Suprapubic skin (tissue), 4 donors: Measurements from ENCODE around the gene PSENEN. TPM values are rescaled to one million over a fixed set of nuclear protein-coding genes. Genes with fewer than 3 reads are reported as not detected.
A peak's percentile ranks its signal among the peaks of the same experiment; 100 is the strongest.

Experiments
- DNase-seq, 2 donors: peaks; one replicate each; pipeline ENCODE4 v3.0.0-alpha.2; 2019; ENCODE audit warnings: low spot score in 2 of 2
- H3K27ac ChIP-seq: fragments of 200-600 bp; sonication (generic); one replicate; pipeline ENCODE4 v1.5.1; 2019
- H3K27me3 ChIP-seq: fragments of 200-600 bp; sonication (generic); one replicate; pipeline ENCODE4 v1.5.1; 2019
- H3K36me3 ChIP-seq: fragments of 200-600 bp; sonication (generic); one replicate; pipeline ENCODE4 v1.5.1; 2019
- H3K4me1 ChIP-seq: fragments of 200-600 bp; sonication (generic); one replicate; pipeline ENCODE4 v1.5.1; 2019
- H3K4me3 ChIP-seq: fragments of 200-600 bp; sonication (generic); one replicate; pipeline ENCODE4 v1.5.1; 2019; ENCODE audit warnings: mild to moderate bottlenecking
- H3K9me3 ChIP-seq: fragments of 200-600 bp; sonication (generic); one replicate; pipeline ENCODE4 v1.5.1; 2019
- CTCF ChIP-seq, 2 donors: fragments of 200-600 bp in 1 of 2; fragments of 450-650 bp in 1 of 2; sonication (generic) in 1 of 2; IDR thresholded peaks; one replicate each; pipeline ENCODE4 v1.5.1; 2016 to 2019; ENCODE audit warnings: antibody characterized with exemption in 2 of 2, mild to moderate bottlenecking in 1 of 2, moderate library complexity in 1 of 2
- EP300 ChIP-seq: sonication (generic); formaldehyde crosslinking; IDR thresholded peaks from one replicate; pipeline ENCODE4 v1.6.1; 2017; ENCODE audit warnings: antibody characterized with exemption
- POLR2A ChIP-seq, 2 donors: fragments of 450-650 bp; IDR thresholded peaks; one replicate each; pipeline ENCODE4 v1.6.1; 2017; ENCODE audit warnings: antibody characterized with exemption in 2 of 2, mild to moderate bottlenecking in 2 of 2, moderate library complexity in 2 of 2
- POLR2AphosphoS5 ChIP-seq, 3 donors: sonication (generic); formaldehyde crosslinking; IDR thresholded peaks; one replicate each; pipeline ENCODE4 v1.6.1; 2017; ENCODE audit warnings: antibody characterized with exemption in 3 of 3
- WGBS: methylation state at CpG from one replicate; pipeline ENCODE4 v1.1.5; 2018; 5-methylcytosine and 5-hydroxymethylcytosine counted together
- total RNA-seq, 4 donors: library from RNA; depleted of rRNA; stranded (reverse); fragments of >200 nt; gene quantifications; one replicate each; pipeline ENCODE4 v1.1.0, GENCODE V29; 2016

Gene PSENEN
- total RNA-seq, 4 donors from 2014 or later, result 27.1 to 57.2 (median 42.4) TPM

DNA sequence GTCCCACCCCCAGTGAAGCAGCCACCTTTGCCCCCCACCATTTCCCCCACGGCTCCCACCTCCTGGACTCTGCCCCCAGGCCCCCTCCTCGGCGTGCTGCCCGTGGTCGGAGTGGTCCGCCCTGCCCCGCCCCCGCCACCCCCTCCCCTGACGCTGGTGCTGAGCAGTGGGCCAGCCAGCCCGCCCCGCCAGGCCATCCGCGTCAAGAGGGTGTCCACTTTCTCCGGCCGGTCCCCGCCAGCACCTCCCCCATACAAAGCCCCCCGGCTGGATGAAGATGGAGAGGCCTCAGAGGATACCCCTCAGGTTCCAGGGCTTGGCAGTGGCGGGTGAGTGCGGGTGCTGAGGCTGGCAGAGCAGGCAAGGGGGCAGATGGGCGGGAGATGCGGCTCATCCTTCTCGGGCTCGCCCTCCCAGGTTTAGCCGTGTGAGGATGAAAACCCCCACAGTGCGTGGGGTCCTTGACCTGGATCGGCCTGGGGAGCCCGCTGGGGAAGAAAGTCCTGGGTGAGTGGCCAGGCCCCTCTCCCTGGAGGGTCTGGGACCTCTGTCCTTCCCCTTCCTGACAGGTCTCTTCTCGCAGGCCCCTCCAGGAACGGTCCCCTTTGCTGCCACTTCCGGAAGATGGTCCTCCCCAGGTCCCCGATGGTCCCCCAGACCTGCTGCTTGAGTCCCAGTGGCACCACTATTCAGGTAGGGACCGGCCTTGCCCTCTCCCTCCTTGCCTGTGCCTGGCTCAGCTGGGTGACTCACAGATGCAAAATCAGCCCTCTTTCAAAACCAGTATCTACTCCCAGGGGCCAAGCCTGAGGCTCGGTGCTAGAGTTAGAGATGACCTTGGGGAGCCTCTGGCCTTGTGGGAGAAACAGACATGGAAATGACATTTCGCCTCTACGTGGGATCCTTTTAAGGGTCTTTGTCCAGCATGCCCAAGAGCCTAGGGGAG lies 12.0 kb upstream of the PSENEN start:
- WGBS, result 90% methylated on average over 22 of the region's 35 CpGs
- H3K9me3 ChIP-seq, result no peaks in the 10 kb centered on the region
- DNase-seq, result no peak
- peaks cover 15% of the 10 kb centered on the region for H3K4me1 ChIP-seq
- peaks cover 92% of the 10 kb centered on the region for H3K36me3 ChIP-seq
- H3K27ac ChIP-seq, result no peak overlapping the region
- H3K27me3 ChIP-seq, result no peaks in the 10 kb centered on the region
- TF ChIP-seq CTCF (IDR thresholded peaks at IDR 0.05) (no peak), EP300 (no peak), POLR2A (IDR thresholded peaks at IDR 0.05) (no peak), POLR2AphosphoS5 (IDR thresholded peaks at IDR 0.05) (no peak)
- no peak overlapping the region for H3K4me3 ChIP-seq

- no peak for TF ChIP-seq CTCF (IDR thresholded peaks at IDR 0.05)
- TF ChIP-seq POLR2AphosphoS5 (IDR thresholded peaks at IDR 0.05), result no peak
- TF ChIP-seq EP300, result no peak
- no peak for TF ChIP-seq POLR2A (IDR thresholded peaks at IDR 0.05)
- no peak overlapping the region for H3K4me3 ChIP-seq
- H3K9me3 ChIP-seq, result no peaks in the 10 kb centered on the region
- DNase-seq, result no peak
- no peak overlapping the region for H3K27ac ChIP-seq
- peaks cover 15% of the 10 kb centered on the region for H3K4me1 ChIP-seq
- 92% methylated on average over 8 of the region's 8 CpGs for WGBS
- no peaks in the 10 kb centered on the region for H3K27me3 ChIP-seq
- H3K36me3 ChIP-seq, result peaks cover 89% of the 10 kb centered on the region
These were observed 11.2 kb upstream of the PSENEN start for GRCh38 chr19:35734273-35734672.

DNA sequence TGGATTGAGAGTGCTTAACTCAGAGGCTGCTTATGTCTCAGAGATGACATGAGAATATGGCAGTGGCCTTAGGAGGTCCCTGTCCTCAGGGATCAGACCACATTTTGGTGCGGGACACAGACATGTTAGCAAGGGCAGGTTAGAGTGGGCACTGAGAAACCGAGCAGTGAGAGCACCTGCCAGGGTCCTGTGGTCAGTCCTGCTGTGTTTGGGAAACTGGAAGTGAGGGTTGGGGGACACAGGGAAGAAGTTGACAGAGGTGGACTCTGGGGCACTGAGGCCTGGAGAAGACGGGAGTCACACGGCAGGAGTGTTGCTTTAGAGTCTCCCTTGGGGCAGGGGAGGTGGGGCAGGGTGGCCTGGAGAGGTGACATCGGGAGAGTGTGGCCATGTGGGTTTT lies 10.6 kb upstream of the PSENEN start:
- WGBS, result 83% methylated on average over 5 of the region's 5 CpGs
- TF ChIP-seq CTCF (IDR thresholded peaks at IDR 0.05) (no peak), POLR2A (IDR thresholded peaks at IDR 0.05) (no peak), EP300 (no peak), POLR2AphosphoS5 (IDR thresholded peaks at IDR 0.05) (no peak)
- Histone ChIP-seq H3K36me3 (peaks cover 83% of the 10 kb centered on the region), H3K27ac (no peak overlapping the region), H3K4me3 (no peak overlapping the region), H3K4me1 (peaks cover 20% of the 10 kb centered on the region), H3K9me3 (no peaks in the 10 kb centered on the region), H3K27me3 (no peaks in the 10 kb centered on the region)
- DNase-seq, result no peak

DNA sequence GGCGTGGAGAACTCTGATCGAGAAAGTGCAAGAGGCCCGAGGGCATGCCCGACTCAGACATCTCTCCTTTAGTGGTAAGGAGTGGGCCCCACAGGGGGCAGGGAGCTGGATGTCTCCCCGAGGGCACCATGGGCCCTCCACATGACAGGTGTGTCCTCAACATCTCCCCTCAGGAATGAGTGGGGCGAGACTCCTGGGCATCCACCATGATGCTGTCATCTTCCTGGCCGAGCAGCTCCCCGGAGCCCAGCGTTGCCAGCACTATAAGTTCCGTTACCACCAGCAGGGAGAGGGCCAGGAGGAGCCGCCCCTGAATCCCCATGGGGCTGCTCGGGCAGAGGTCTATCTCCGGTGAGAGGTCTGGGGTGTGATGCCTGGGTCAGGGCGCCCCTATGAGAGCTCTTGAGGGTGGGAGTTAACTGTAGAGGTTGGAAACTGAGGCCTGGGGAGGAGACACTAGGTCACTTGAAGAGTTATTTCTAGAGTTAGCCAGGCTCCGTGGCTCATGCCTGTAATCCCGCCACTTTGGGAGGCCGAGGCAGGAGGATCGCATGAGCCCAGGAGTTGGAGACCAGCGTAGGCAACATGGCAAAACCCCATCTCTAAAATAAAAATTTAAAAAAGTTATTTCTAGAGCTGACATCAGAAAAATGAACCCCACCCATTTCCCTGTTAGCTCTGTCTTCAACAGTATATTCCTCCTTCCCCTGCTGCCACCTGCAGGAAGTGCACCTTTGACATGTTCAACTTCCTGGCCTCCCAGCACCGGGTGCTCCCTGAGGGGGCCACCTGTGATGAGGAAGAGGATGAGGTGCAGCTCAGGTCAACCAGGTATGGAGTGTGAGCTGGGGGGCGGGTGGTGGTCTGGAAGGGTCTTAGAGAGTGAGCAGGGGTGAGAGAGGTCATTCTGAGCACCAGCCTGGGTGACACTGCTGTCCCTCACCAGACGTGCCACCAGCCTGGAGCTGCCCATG lies 8.3 kb upstream of the PSENEN start:
- no peaks in the 10 kb centered on the region for H3K9me3 ChIP-seq
- DNase-seq, result no peak
- peaks cover 20% of the 10 kb centered on the region for H3K4me1 ChIP-seq
- 79% methylated on average over 15 of the region's 22 CpGs for WGBS
- no peak overlapping the region for H3K4me3 ChIP-seq
- no peak overlapping the region for H3K27ac ChIP-seq
- H3K36me3 ChIP-seq, result peaks cover 60% of the 10 kb centered on the region
- no peaks in the 10 kb centered on the region for H3K27me3 ChIP-seq
- TF ChIP-seq CTCF (IDR thresholded peaks at IDR 0.05), result peak in 1 of 2 donors; percentile 7
- TF ChIP-seq POLR2A (IDR thresholded peaks at IDR 0.05), result no peak
- no peak for TF ChIP-seq POLR2AphosphoS5 (IDR thresholded peaks at IDR 0.05)
